ENCODE measurements around the gene TTC27.
"Not testable (repeated sequence)": the region's sequence is repeated elsewhere in the genome, so short reads cannot be mapped to it uniquely, and the experiment has no call there.

TTC27 gene

GRCh38 chr2:32862269-32863055 is 234.6 kb downstream of the TTC27 start:
- no peak for DNase-seq

GRCh38 chr2:32863326-32863725 is 235.5 kb downstream of the TTC27 start:
- DNase-seq: no peak

GRCh38 chr2:32863803-32864202 is 236.0 kb downstream of the TTC27 start:
- no peak for DNase-seq

GRCh38 chr2:32864334-32865111 is 236.7 kb downstream of the TTC27 start:
- no peak for DNase-seq

GRCh38 chr2:32865399-32866068 is 237.7 kb downstream of the TTC27 start:
- DNase-seq: no peak

- not testable (repeated sequence) for DNase-seq
These were observed 238.6 kb downstream of the TTC27 start for GRCh38 chr2:32866462-32866861.

All from NCI-H2227 treated with DMSO at 0.1 percent for 48 hours (cell line).